Measurements from ENCODE around the gene SNCAIP. TPM values are rescaled to one million over a fixed set of nuclear protein-coding genes. Genes with fewer than 3 reads are reported as not detected.

SNCAIP gene
- total RNA-seq, 1 experiment from 2014 or later: 3.0 TPM

GRCh38 chr5:122423221-122423620, 111.2 kb downstream of the SNCAIP start:
- H3K18ac ChIP-seq (ENCODE audit: insufficient read length, low read depth, low read length): no peak overlapping the region
- H3K4me1 ChIP-seq (ENCODE audit: insufficient read depth, low read length): peaks cover 5% of the 10 kb centered on the region
- no peak overlapping the region for H2AK5ac ChIP-seq (ENCODE audit: insufficient read length, low read length)
- H3K27ac Mint-ChIP-seq: peak overlapping the region in 1 of 3 experiments; percentile 13; a peak in 1 of 7 replicates
- no peak overlapping the region for H4K5ac ChIP-seq (ENCODE audit: insufficient read length, low read depth, low read length)
- no peak overlapping the region for H2BK5ac ChIP-seq (ENCODE audit: insufficient read length, low read length)
- no peak overlapping the region for H2BK120ac ChIP-seq (ENCODE audit: low read depth, low read length, poor library complexity, severe bottlenecking)
- H3K79me2 ChIP-seq (ENCODE audit: insufficient read depth, low read length): no peaks in the 10 kb centered on the region
- H3K4ac ChIP-seq (ENCODE audit: low read depth, low read length): no peak overlapping the region
- TF ChIP-seq CTCF (conservative IDR thresholded peaks at IDR 0.05): no peak
- H3K4me3 Mint-ChIP-seq: no peak overlapping the region
- H3K36me3 Mint-ChIP-seq (ENCODE audit: insufficient read depth in 1 of 3, low read depth in 3 of 3): peaks cover 0 to 8% (median 2%) of the 10 kb centered on the region in 3 experiments; a peak in 5 of 7 replicates
- H2AFZ ChIP-seq (ENCODE audit: low read length): no peak overlapping the region
- no peak overlapping the region for H3K56ac ChIP-seq (ENCODE audit: insufficient read length, low read depth, low read length)
- H4K8ac ChIP-seq (replicated peaks; ENCODE audit: insufficient read length, low read depth, low read length): no peak overlapping the region
- no peaks in the 10 kb centered on the region for H3K9me3 ChIP-seq (ENCODE audit: control insufficient read depth, low read depth, low read length)
- no peak overlapping the region for H2BK15ac ChIP-seq (ENCODE audit: low read depth, low read length)
- peaks cover 27 to 36% of the 10 kb centered on the region in 2 experiments for H3K4me1 Mint-ChIP-seq
- H3K27me3 Mint-ChIP-seq (ENCODE audit: low read depth): no peaks in the 10 kb centered on the region
- no peak overlapping the region for H3K27ac ChIP-seq (ENCODE audit: insufficient read length, low read depth, low read length)
- peaks cover 0 to 2% of the 10 kb centered on the region in 2 experiments; a peak in 1 of 5 replicates for H3K9me3 Mint-ChIP-seq
- no peak overlapping the region for H3T11ph ChIP-seq (ENCODE audit: low read length)
- no peaks in the 10 kb centered on the region for H3K27me3 ChIP-seq (ENCODE audit: insufficient read depth, low read length)
- no peaks in the 10 kb centered on the region for H3K23me2 ChIP-seq (ENCODE audit: insufficient read length, low read depth, low read length, poor library complexity, severe bottlenecking)
- H4K20me1 ChIP-seq (ENCODE audit: control insufficient read depth, insufficient read depth, insufficient read length): no peaks in the 10 kb centered on the region
- no peak overlapping the region for H4K91ac ChIP-seq (ENCODE audit: insufficient read length, low read depth, low read length)
- no peak for DNase-seq
- H3K79me1 ChIP-seq (ENCODE audit: insufficient read depth, low read depth, low read length, poor library complexity, severe bottlenecking): no peaks in the 10 kb centered on the region
- H3K9ac ChIP-seq (ENCODE audit: extremely low read depth, insufficient read length, low read length): no peak overlapping the region
- WGBS (ENCODE audit: extremely low coverage, insufficient read length, low lambda C conversion rate): no CpG with 5 or more reads among the region's 4 CpGs
- no peak overlapping the region for H2BK12ac ChIP-seq (ENCODE audit: insufficient read length, low read depth, low read length)
- H3K23ac ChIP-seq (ENCODE audit: insufficient read length, low read depth, low read length): no peak overlapping the region
- no peak overlapping the region for H2BK20ac ChIP-seq (ENCODE audit: low read depth, low read length, poor library complexity, severe bottlenecking)
- H3K14ac ChIP-seq (ENCODE audit: insufficient read depth, low read length): no peak overlapping the region
- H3K4me2 ChIP-seq (ENCODE audit: insufficient read depth, insufficient read length, low read length): no peak overlapping the region
